Inflammatory macrophage treated with lipopolysaccharide for 1 hour (primary cell): ENCODE data around the gene OR1F1.
A peak's percentile ranks its signal among the peaks of the same experiment; 100 is the strongest.
"Not testable (repeated sequence)": the region's sequence is repeated elsewhere in the genome, so short reads cannot be mapped to it uniquely, and the experiment has no call there.

Source experiments
- DNase-seq, 2 donors: peaks; one replicate each; pipeline ENCODE4 v3.0.0-alpha.2; 2020 to 2022

Gene OR1F1

DNA sequence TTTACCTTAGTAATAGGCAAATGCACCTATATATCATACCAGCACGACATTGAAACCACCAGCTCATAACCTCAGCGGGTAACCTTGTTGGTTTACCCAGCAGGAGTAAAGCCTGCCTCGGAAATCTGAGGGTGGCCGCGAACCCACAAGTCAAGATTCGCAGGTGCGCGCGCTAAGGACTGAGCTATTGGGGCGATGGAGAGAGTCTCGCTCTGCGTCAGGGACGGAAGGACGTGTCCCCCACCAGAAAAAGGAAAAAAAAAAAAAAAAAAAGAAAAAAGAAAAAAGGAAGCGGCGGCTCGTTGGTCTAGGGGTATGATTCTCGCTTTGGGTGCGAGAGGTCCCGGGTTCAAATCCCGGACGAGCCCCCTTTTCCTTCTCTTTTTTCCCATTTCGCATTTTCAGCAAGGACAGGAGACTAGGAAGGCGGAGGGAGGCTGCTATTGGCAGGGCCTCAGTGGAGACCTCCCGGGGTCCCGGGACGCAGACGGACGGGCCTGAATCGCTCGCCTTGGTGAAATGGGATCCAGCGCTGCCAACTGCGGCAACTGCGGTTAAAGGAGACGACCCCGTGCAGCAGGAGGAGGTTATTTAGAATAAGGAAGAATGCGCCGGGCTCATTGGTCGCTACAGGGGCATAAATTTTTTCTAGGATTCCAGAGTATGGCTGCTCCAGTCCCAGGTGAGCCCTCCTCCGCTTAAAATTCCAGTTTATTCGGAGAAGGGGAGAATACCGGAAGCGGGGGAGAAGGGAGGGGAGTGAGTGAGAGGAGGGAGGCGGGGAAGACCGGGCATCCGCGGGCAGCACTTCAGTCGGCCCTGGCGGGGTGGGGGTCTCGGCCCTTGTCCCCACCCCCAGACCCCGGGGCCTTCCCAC, at the start of gene OR1F1:
TSS of gene OR1F1 (plus strand) at position 407 of the 877 bp plus-strand sequence.
- no peak for DNase-seq

DNA sequence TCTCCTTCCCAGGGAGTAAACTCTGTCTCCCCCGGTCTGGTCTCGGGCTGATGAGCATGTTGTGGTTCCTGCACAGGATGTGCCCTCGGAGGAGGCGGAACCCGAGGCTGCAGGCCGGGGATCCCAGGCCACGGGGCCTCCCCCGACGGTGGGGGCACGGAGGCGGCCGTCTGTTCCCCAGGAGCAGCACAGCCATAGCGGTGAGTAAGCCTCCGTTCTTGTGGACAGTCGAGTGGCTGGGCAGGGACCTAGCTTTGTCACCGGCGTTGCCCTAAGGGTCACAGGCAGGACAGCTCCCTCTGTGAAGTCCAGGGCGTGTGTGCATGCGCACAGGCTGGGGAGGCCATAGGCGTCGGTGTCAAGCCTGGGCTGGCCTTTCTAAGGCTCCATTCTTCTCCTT, 49.7 kb upstream of the OR1F1 start:
- DNase-seq: no peak

DNA sequence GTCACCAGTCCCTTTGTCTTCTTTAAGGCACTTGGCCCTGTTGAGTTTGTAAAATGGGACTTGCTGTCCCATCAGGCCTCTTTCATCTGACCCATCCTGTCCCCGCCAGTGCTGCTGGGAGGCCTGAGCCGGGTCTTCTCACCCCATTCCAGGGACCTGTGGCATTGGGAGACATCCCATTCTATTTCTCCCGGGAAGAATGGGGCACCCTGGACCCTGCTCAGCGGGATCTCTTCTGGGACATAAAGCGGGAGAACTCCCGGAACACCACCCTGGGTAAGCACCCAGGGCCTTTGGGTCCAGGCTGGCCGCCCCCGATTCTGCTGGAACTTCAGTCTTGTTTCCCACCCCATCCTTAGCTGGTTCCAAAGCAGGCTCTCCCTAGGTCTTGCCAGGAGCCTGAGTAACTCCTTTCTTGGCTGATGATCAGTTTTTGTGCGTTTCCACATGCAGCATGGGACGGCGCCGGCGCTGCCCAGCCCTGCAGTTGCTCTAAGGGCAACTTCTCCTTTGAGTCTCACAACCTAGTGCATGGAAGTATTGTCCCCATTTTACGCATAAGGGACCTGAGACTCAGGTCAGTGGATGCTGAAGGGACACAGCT, 49.1 kb upstream of the OR1F1 start:
- DNase-seq: no peak

DNA sequence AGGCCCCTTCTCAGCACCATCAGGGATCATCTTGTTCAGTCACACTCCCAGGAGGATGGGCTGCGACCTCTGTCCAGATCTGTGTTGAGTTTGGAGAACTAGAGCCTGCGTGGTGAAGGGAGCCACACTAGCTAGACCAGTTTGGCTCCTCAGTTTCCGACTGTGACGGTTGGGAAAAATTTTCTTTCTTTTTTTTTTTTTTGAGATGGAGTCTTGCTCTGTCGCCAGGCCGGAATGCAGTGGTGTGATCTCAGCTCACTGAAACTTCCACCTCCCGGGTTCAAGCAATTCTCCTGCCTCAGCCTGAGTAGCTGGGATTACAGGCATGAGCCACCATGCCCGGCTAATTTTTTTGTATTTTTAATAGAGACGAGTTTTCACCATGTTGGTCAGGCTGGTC, 48.4 kb upstream of the OR1F1 start:
- not testable (repeated sequence) for DNase-seq

DNA sequence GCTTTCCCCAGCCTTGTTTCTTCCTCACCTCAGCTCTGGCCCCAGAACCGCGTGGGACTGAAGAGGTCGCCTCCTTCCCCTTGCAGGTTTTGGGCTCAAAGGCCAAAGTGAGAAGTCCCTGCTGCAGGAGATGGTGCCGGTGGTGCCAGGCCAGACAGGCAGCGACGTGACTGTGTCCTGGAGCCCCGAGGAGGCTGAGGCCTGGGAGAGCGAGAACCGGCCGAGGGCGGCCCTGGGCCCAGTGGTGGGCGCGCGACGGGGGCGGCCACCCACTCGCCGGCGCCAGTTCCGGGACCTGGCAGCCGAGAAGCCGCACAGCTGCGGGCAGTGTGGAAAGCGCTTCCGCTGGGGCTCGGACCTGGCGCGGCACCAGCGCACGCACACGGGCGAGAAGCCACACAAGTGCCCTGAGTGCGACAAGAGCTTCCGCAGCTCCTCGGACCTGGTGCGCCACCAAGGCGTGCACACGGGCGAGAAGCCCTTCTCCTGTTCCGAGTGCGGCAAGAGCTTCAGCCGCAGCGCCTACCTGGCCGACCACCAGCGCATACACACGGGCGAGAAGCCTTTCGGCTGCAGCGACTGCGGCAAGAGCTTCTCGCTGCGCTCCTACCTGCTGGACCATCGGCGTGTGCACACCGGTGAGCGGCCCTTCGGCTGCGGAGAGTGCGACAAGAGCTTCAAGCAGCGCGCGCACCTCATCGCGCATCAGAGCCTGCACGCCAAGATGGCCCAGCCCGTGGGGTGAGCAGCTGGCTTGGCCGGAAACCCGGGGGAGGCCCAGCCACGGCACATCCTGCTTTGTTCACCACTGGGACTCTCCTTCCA, 47.2 kb upstream of the OR1F1 start:
- no peak for DNase-seq

DNA sequence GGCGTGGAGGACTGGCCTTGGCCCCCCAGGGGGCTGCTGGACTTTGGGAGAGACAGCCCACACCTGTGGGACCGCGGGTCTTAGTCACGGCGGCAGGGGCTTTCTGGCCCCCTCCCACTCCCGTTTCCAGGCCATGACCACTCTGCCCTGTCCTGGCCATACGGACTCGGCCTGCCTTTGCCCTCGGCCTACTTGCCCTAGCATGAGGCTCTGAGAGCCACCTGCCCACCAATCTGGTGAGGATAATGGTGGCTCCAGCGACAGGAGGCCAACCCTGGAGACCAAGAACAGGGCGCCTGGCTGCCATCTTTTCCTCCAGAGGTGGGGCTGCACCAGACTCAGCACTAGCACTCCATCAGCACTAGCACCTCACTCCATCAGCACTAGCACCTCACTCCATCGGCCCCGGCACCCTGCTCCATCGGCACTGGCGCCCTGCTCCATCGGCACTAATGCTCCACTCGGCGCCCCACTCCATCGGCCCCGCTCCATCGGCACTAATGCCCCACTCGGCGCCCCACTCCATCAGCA, 46.2 kb upstream of the OR1F1 start:
- no peak for DNase-seq

DNA sequence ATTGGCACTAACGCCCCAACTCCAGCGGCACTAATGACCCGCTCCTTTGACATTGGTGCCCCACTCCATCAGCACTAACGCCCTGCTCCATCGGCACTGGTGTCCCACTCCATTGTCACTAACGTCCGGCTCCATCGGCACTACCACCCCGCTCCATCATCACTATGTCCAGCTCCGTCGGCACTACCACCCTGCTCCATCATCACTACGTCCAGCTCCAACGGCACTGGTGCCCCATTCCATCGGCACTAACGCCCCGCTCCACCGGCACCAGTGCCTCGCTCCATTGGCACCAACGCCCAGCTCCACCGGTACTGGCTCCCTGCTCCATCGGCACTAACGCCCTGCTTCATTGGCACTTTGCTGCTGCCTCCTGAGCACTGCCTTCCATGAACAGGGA, 45.7 kb upstream of the OR1F1 start:
- no peak for DNase-seq

DNA sequence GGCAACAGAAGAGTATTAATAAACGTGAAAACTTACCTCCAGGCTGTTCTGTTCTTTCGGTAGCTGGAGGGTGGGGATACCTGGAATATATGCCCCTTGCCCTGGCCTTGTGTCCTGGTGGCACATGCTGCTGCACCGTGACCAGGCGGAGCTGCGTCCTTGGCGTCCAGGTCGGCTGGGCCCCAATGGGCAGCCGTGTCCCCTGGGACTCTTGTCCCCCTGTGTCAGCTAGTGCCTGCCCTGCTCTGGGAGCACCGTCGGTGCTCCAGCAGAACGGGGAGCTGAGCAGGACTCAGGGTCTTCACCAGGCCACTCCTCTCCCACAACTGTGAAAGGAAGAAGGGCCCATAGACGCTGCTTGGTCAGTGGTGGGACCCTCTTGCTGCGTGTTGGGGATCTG, 45.2 kb upstream of the OR1F1 start:
- no peak for DNase-seq

DNA sequence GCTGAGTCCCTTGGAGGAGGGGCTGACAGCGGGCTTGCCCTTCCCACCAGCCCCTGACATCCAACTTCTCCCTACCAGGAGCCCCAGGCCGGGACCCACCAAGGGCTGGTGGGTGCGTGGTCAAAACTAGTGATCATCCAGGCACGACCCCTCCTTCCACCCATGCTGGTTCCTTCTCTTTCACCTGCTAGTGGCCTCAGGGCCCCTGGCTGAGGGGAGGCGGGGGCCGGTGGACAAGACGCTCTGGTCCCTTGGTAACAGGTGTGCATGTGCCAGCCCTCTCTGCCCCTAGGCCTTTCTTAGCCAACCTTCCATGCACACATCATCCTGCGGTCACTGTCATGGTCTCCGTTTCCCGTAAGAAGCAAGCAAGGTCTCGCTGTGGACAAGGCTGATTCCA, 44.8 kb upstream of the OR1F1 start:
- no peak for DNase-seq

DNA sequence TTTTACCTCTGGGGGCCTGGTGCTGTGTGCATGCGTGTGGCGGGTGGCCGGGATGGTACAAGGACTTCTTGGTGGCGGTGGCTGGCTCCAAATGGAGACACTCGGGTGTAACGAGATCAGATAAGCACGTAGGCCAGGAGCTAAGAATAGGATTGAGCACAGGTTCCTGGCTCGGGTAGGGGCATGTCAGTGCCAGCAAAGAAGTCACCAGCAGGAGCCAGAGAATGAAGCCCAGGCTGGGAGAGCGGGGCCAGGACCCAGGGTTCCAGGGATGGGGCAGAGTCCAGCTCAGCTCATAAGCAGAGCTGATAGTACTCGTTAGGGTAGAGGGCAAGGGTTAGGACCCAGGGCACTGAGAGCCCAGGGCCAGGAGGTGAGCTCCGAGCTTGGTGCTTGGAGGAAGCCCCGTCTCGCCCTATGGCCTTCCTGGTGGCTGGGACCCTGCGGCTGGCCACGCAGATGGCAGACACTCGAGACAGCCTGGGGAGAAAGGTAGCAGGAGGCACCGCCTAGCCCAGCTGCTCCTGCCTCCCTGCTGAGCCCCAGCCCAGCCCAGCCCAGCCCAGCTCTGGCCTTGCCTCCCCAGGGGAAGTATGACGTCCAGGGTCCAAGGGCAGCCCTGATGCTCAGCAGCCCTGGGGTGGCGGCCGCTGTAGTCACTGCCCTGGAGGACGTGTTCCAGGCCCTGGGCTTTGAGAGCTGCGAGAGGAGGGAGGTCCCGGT, 44.2 kb upstream of the OR1F1 start:
- no peak for DNase-seq

DNA sequence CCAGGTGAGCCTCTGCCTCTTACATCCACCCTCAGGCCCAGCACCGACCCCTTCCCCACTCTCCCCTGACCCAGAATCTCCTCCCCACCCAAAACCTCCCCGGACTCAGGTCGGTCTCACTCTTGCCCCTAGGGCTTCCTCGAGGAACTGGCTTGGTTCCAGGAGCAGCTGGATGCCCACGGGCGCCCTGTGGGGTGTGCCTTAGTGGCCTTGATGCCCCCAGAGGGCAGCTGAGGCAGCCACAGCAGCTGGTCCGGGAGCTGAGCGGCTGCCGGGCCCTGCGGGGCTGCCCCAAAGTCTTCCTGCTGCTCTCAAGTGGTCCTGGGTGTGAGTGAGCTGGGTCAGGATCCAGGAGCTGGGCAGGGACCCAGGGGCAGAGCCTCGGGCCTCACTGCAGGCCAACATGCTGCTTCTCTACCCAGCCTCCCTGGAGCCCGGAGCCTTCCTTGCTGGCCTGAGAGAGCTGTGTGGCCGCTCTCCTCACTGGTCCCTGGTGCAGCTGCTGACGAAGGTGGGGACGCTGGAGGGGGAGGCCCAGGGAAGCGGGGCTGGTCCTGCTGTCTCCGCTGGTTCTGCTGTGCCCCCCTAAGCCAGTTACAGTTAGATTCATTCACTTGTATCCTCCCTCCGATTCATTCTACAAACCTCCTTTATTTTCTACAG, 43.6 kb upstream of the OR1F1 start:
- no peak for DNase-seq

DNA sequence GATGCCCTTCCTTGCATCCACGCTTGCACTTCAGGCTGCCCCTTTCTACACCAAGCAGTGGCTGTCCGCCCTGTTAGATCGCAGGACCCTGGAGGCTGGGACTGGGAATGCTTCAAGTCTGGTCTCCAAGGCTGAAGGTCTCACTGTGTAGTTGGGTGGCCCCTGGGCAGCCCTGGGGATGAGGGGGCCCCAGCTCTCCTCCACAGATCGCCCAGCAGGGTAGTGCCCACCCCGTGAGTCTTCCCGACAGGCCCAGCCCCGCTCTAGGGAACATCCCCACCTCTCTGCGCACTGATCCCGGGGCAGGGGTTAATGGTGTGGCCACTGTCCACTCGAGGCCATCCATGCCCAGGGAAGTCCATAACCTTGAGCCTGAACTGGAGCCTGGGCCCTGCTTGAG, 42.9 kb upstream of the OR1F1 start:
- DNase-seq: no peak

DNA sequence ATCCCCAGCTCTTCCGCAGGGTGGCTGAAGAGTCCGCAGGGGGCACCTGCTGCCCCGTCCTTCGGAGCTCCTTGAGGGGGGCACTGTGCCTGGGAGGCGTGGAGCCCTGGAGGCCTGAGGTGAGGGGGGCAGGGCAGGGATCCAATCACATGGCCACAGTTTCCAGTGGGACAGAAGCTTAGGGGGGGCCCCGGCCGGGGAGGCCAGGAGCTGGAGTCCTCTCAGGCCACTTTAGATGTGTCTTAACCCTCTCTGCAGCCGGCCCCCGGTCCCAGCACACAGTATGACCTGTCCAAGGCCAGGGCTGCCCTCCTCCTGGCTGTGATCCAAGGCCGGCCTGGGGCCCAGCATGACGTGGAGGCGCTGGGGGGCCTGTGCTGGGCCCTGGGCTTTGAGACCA, 42.3 kb upstream of the OR1F1 start:
- DNase-seq: no peak

DNA sequence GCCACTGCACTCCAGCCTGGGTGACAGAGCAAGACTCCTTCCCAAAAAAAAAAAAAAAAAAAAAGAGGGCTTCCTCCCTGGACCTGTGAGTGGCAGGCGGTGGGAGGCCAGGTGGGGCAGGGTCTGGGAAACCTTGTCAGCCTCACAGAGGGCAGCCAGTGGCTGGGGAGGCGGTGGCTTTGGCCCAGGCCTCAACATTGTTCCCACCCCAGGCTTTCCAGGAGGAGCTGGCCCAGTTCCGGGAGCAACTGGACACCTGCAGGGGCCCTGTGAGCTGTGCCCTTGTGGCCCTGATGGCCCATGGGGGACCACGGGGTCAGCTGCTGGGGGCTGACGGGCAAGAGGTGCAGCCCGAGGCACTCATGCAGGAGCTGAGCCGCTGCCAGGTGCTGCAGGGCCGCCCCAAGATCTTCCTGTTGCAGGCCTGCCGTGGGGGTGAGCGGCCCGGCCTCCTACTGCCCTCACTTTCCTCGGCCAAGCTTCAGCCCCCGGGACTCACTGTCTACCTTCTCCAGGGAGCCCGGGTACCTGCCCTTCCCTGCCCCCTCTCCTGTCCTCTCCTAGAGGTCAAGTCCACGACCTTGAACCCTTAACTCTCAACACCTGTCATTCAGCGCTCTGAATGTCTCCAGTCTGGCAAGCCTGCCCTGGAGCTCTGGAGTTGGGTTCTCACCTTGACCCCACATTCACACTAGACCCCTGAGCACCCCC, 40.8 kb upstream of the OR1F1 start:
- DNase-seq: no peak

DNA sequence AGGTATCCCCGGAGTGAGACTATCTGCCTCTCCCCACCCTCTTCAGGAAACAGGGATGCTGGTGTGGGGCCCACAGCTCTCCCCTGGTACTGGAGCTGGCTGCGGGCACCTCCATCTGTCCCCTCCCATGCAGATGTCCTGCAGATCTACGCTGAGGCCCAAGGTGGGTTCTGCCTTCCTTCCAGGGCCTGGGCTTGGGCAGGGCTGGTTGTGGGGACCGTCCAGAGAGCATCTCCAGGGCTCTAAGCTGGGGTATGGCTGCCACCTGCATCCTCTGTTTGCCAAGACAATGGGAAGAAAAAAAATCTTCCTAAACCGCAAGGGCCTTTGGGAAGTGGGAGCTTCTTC, 40.3 kb upstream of the OR1F1 start:
- DNase-seq: no peak

DNA sequence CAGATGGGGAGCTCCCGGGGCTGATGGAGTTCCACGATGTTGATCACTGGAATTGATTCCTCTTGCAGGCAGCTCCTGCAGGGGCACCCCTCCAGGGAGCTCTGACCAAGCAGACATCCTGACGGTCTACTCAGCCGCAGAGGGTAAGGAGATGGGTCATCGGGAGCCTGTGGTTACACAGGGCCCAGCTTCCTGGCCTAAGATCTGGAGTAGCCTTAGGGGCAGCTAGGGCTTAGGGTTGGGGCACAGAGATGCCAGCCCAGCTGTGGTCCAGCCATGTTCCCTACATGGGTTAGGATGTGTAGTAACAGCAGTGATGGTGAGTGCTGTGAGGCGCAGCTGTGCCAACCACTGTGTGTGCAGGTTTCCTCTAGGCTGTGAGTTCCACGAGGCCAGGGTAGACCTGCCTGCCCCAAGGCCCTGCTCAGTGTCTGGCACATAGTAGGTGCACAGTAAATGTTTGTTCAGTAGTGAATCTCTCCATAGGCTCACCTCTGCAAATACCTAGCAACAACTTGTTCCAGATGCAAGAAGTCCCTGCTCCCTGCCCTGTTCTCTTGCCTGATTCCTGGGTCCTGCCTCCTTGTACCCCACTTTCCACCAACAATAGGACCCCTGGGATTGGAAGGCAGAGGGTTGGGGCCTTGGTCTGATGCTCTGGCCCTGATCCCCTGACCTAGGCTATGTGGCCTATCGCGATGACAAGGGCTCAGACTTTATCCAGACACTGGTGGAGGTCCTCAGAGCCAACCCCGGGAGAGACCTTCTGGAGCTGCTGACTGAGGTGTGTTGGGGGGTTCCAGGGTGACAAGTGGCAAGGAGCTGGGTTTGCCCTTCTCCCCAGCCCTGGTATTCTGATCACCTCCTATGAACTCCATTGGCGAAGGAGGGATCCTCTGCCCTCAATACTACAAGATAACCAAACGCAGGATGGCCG, 39.5 kb upstream of the OR1F1 start:
- no peak for DNase-seq

DNA sequence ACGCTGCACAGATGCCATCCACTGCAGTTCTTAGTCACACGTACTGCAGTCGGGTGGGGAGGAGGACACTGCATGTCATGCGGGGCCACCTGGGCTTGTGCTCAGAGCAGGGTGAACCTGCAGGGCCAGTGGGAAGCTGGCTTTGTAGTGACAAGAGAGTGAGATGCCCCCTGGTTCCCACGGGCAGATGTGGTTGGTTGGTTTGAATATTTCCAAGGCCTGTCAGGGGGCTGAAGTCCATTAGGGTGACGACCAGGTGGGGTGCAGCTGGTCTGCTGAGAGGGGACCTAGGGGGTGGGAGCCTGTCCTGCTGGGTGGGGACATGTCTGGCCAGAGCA, 38.8 kb upstream of the OR1F1 start:
- DNase-seq: no peak

DNA sequence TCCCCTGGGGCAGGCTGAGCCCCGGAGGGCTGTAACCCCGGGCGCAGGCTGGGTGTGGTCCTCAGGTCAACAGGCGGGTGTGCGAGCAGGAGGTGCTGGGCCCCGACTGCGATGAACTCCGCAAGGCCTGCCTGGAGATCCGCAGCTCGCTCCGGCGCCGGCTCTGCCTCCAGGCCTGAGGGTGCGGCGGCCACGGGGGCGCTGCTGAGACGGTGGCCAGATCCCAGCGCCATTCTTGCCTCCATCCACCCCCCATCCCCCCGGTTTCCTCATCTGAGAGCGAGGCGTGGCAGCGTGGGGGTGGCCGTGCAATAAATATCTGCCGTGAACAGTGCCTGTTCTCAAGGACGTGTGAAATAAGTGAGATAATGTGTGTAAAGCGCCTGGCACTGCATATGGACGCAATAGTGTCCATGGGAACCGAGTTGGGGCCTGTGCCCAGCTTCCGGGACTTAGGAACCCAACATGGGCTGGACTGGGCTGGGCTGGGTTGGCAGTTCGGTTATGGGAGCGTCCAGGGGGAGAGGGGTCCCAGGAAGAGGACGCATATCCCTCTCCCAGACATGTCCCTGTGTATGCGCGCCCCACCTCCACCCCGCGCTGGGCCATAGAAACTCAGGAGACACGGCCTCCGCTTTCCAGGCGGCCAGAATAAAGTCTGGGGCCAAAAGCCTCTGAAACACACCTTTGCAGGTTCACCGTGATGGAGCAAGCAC, 38.2 kb upstream of the OR1F1 start:
- peak; percentile 68 to 80 for DNase-seq

DNA sequence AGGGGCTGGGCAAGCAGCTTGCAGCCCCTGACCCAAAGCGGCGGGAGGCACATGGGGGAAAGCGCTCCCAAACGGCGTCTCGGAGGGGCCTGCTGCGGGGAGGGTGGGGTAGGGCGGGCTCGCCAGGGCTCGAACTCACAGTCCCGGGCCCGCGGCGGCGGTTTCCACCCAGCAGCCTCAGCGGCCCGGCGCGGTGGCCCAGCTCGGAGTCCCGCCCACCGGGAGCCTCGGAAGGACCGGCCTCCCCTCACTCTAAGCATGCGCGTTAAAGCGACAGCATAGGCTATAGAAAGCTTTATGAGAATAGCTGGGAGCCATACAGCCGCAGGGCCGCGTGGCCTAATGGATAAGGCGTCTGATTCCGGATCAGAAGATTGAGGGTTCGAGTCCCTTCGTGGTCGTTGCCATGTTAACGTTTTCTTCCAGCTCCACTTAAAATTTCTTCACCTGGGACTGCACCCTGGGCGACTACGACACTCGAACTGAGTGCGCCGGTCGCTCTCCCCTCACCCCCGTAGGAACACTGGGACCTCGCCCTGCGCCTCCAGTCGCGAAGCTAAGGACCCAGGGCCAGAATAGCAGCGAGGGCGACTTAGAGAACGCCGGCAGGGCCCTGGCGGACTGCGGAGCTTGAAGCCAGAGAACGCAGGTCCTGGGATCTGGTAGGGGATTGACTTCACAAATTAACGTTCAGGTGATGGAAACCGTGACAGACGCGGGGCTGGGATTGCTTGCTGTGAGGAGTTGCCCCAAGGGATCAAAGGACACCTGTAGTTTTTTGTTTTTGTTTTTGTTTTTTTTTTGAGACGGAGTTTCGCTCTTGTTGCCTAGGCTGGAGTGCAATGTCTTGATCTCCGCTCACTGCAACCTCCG, 37.4 kb upstream of the OR1F1 start:
- DNase-seq: peak; percentile 96 to 100
